ENCODE measurements around the gene PRRT1B. TPM values are rescaled to one million over a fixed set of nuclear protein-coding genes. Genes with fewer than 3 reads are reported as not detected.

PRRT1B gene
- 2.0 TPM for polyA plus RNA-seq
- long read RNA-seq, donor 1: 0 reads
- long read RNA-seq, donor 2: 0 reads
- long read RNA-seq, donor 3: 0 reads
- long read RNA-seq, donor 4: 0 reads
- long read RNA-seq, donor 5: 0 reads
- long read RNA-seq, donor 6: 0 reads
- long read RNA-seq, donor 7: 0 reads
- long read RNA-seq, donor 8: 0 reads
- long read RNA-seq, donor 9: 0 reads
- long read RNA-seq, donor 10: 0 reads
- long read RNA-seq, donor 11: 0 reads

- Histone ChIP-seq H3K27me3 (ENCODE audit: control insufficient read depth, insufficient read depth, low read length) (peaks cover 42% of the 10 kb centered on the region), H3K4me1 (ENCODE audit: control insufficient read depth, insufficient read depth, low read length) (peaks cover 5% of the 10 kb centered on the region), H3K36me3 (ENCODE audit: control insufficient read depth, insufficient read depth, low read length) (no peaks in the 10 kb centered on the region), H3K4me3 (ENCODE audit: low read length) (peak within 1 kb of the TSS; percentile 39), H3K27ac (ENCODE audit: low read length) (no peak within 1 kb of the TSS), H3K9me3 (ENCODE audit: control insufficient read depth, low read depth, low read length) (peaks cover 23% of the 10 kb centered on the region)
- DNase-seq: peak; percentile 84 to 91
- WGBS (ENCODE audit: insufficient coverage, low lambda C conversion rate): 20% methylated on average over 1 of the region's 50 CpGs
Measured at GRCh38 chr9:131545003-131545785, at the start of gene PRRT1B. Gene PRRT1B (plus strand): TSS chr9:131545523. CDS start chr9:131545616, 93 bp downstream.

DNA sequence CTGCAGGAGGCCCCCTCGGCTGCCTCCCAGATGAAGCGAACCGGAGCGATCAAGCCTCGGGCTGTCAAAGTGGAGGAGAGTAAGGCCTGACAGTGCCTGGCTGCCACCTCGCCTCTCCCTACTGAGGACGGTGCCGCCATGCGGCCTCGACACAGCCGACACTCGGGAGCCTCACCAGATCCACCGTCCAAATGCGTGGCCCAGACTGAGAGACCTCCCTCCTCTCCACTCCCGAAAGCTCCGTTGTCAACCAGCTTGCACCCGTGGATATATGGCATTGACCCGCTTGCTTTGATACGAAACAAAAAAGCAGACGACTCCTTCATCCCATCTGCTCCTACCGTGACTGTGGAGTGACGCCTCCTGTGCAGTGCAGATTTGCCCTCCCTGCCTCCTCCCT lies 49.5 kb upstream of the PRRT1B start:
- H3K36me3 ChIP-seq (ENCODE audit: control insufficient read depth, insufficient read depth, low read length): peaks cover 96% of the 10 kb centered on the region
- H3K27me3 ChIP-seq (ENCODE audit: control insufficient read depth, insufficient read depth, low read length): no peaks in the 10 kb centered on the region
- peaks cover 15% of the 10 kb centered on the region for H3K4me1 ChIP-seq (ENCODE audit: control insufficient read depth, insufficient read depth, low read length)
- WGBS (ENCODE audit: insufficient coverage, low lambda C conversion rate): no CpG with 5 or more reads among the region's 22 CpGs
- DNase-seq: no peak
- no peaks in the 10 kb centered on the region for H3K9me3 ChIP-seq (ENCODE audit: control insufficient read depth, low read depth, low read length)
- no peak overlapping the region for H3K27ac ChIP-seq (ENCODE audit: low read length)
- H3K4me3 ChIP-seq (ENCODE audit: low read length): no peak overlapping the region

DNA sequence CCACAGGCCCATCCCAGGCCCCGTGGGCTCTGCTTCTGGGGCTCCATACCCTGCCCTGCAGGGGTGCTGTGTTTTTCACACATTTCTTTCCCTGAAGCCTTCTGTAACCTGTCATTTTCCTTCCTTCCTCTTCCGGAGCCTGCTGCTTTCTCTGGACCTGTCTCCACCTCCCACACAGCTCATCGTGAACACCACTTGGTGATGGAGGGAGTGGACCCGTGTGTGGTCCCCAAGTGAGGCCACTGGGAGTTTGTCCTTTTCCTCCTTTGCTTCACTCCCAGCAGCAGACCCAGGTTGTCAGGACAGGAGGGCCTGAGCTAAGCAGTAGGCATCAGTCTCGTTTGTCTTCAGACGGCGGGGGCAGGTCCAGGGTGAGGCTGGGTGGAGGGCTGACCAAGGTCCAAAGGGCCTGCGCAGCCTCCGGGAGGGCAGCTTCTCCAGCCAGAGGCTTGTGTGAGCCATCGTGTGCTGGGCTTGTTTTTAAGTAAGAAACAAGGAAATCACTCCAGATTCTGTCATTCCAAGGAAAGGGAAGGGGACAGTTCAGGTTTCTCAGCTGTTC lies 48.4 kb upstream of the PRRT1B start:
- Histone ChIP-seq H3K27ac (ENCODE audit: low read length) (peak overlapping the region; percentile 67), H3K4me1 (ENCODE audit: control insufficient read depth, insufficient read depth, low read length) (peaks cover 17% of the 10 kb centered on the region), H3K9me3 (ENCODE audit: control insufficient read depth, low read depth, low read length) (no peaks in the 10 kb centered on the region), H3K4me3 (ENCODE audit: low read length) (no peak overlapping the region), H3K36me3 (ENCODE audit: control insufficient read depth, insufficient read depth, low read length) (peaks cover 85% of the 10 kb centered on the region), H3K27me3 (ENCODE audit: control insufficient read depth, insufficient read depth, low read length) (no peaks in the 10 kb centered on the region)
- WGBS (ENCODE audit: insufficient coverage, low lambda C conversion rate): 60% methylated on average over 1 of the region's 10 CpGs
- DNase-seq: peak; percentile 68 to 78

DNA sequence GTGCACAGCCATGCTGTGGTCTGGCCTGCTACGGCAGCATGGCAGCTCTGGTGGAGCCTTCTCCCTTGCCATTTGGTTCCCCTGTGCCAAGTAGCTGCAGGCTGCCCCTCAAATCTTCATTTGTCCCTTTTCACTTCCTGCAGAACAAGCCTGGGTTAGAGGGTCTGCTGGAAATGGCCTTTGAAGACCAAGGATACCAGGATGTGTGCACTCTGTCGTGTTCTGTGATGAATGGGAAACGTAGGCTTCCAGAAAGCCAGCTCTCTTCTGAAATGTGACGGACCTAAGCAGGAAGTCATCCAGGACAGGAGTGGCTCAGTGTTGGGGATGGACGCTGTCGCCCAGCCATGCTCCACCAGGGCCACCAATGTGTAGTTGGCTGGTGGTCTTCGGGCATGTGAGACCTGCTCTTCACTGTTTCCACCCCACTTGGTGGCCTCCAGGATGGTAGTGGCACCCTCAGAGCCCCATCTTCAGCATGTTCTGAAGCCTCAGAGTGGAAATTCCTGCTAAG lies 46.0 kb upstream of the PRRT1B start:
- no CpG with 5 or more reads among the region's 7 CpGs for WGBS (ENCODE audit: insufficient coverage, low lambda C conversion rate)
- no peak overlapping the region for H3K27ac ChIP-seq (ENCODE audit: low read length)
- DNase-seq: no peak
- H3K36me3 ChIP-seq (ENCODE audit: control insufficient read depth, insufficient read depth, low read length): peaks cover 61% of the 10 kb centered on the region
- no peak overlapping the region for H3K4me3 ChIP-seq (ENCODE audit: low read length)
- no peaks in the 10 kb centered on the region for H3K9me3 ChIP-seq (ENCODE audit: control insufficient read depth, low read depth, low read length)
- H3K27me3 ChIP-seq (ENCODE audit: control insufficient read depth, insufficient read depth, low read length): no peaks in the 10 kb centered on the region
- H3K4me1 ChIP-seq (ENCODE audit: control insufficient read depth, insufficient read depth, low read length): peaks cover 30% of the 10 kb centered on the region

- Histone ChIP-seq H3K4me1 (ENCODE audit: control insufficient read depth, insufficient read depth, low read length) (peaks cover 32% of the 10 kb centered on the region), H3K36me3 (ENCODE audit: control insufficient read depth, insufficient read depth, low read length) (peaks cover 50% of the 10 kb centered on the region), H3K9me3 (ENCODE audit: control insufficient read depth, low read depth, low read length) (no peaks in the 10 kb centered on the region), H3K4me3 (ENCODE audit: low read length) (no peak overlapping the region), H3K27ac (ENCODE audit: low read length) (no peak overlapping the region), H3K27me3 (ENCODE audit: control insufficient read depth, insufficient read depth, low read length) (no peaks in the 10 kb centered on the region)
- WGBS (ENCODE audit: insufficient coverage, low lambda C conversion rate): no CpG with 5 or more reads among the region's 12 CpGs
- no peak for DNase-seq
Measured at GRCh38 chr9:131500377-131500776, 44.9 kb upstream of the PRRT1B start.

DNA sequence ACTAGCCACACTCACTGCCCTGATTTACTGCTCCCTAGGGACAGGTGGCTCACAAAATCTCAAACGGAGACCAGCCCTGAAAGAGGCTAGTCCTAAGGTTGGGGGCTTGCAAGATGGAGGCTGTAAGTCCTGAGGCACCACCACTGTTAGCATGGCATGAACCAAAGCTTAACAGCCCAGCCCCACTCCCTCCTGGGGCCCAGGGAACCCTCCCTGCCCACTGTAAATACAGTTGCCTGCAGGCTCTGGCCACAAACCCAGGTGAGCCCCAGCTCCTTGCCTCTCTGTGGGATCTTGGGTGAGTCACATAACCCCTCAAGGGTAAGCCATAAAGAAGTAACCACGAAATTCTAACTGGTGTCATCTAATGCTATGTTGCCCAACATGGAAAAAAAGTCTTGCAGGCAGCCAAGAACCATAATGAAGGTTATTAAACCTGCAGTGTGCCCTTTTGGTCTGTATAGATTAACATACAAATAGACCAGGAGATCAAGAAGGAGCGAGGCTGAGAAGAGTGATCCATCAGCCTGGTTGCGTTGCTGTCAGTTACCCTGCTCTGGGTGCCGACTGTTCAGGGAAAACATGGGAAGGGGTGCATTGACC lies 44.3 kb upstream of the PRRT1B start:
- WGBS (ENCODE audit: insufficient coverage, low lambda C conversion rate): no CpG with 5 or more reads among the region's 5 CpGs
- Histone ChIP-seq H3K4me1 (ENCODE audit: control insufficient read depth, insufficient read depth, low read length) (peaks cover 30% of the 10 kb centered on the region), H3K27ac (ENCODE audit: low read length) (peak overlapping the region; percentile 22), H3K9me3 (ENCODE audit: control insufficient read depth, low read depth, low read length) (no peaks in the 10 kb centered on the region), H3K36me3 (ENCODE audit: control insufficient read depth, insufficient read depth, low read length) (peaks cover 44% of the 10 kb centered on the region), H3K4me3 (ENCODE audit: low read length) (no peak overlapping the region), H3K27me3 (ENCODE audit: control insufficient read depth, insufficient read depth, low read length) (no peaks in the 10 kb centered on the region)
- DNase-seq: peak in 1 of 2 donors; percentile 37

GRCh38 chr9:131502781-131503625 lies 42.3 kb upstream of the PRRT1B start, which contains the start of gene POMT1:
Gene POMT1 (plus strand): TSS chr9:131502918. CDS start chr9:131504219, 1,301 bp downstream.
- Histone ChIP-seq H3K36me3 (ENCODE audit: control insufficient read depth, insufficient read depth, low read length) (peaks cover 32% of the 10 kb centered on the region), H3K4me3 (ENCODE audit: low read length) (peak within 1 kb of the TSS; percentile 73), H3K9me3 (ENCODE audit: control insufficient read depth, low read depth, low read length) (no peaks in the 10 kb centered on the region), H3K27me3 (ENCODE audit: control insufficient read depth, insufficient read depth, low read length) (no peaks in the 10 kb centered on the region), H3K27ac (ENCODE audit: low read length) (no peak within 1 kb of the TSS), H3K4me1 (ENCODE audit: control insufficient read depth, insufficient read depth, low read length) (peaks cover 17% of the 10 kb centered on the region)
- DNase-seq: peak; percentile 84 to 86
- no CpG with 5 or more reads among the region's 83 CpGs for whole genome bisulfite sequencing (ENCODE audit: insufficient coverage, low lambda C conversion rate)

DNA sequence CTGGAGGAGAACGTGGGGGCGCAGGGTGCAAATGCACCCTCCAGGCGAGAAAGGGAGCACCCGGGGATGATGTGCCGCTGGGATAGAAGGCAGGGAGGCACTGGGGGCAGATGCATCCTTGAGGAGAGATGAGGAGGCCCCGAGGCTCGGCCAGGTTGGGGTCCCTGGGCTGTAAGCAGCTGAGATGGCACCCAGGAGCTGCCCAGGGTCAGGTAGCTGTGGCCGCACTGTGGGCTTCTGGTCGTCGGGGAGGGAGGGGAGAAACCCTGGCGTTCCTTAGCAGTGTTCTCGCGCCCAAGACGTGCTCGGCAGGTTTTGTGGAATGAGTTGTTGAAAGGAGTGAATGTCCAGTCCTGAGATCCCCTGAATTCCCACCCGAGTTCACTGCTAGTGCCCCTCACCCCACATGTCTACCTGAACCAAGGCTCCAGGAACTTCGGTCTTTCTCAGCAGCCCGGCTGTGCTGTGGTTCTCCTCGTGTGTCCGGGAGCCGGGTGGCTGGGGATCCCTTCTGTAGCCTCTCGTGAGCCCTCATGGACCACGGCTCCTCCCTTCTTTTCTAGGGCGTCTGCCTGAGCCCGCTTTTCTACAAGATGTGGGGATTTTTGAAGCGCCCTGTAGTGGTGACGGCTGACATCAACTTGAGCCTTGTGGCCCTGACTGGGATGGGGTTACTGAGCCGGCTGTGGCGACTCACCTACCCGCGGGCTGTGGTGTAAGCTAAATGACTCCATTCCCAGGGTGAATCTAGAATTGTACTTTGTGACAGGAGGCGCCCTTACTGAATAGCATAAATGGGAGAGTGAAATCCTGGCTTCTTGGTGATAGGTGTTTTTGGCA lies 41.5 kb upstream of the PRRT1B start:
- H3K27ac ChIP-seq (ENCODE audit: low read length): no peak overlapping the region
- H3K4me3 ChIP-seq (ENCODE audit: low read length): peak overlapping the region; percentile 73
- no peaks in the 10 kb centered on the region for H3K27me3 ChIP-seq (ENCODE audit: control insufficient read depth, insufficient read depth, low read length)
- peaks cover 17% of the 10 kb centered on the region for H3K4me1 ChIP-seq (ENCODE audit: control insufficient read depth, insufficient read depth, low read length)
- DNase-seq: peak in 1 of 2 donors; percentile 37
- no CpG with 5 or more reads among the region's 32 CpGs for WGBS (ENCODE audit: insufficient coverage, low lambda C conversion rate)
- no peaks in the 10 kb centered on the region for H3K9me3 ChIP-seq (ENCODE audit: control insufficient read depth, low read depth, low read length)
- peaks cover 25% of the 10 kb centered on the region for H3K36me3 ChIP-seq (ENCODE audit: control insufficient read depth, insufficient read depth, low read length)

DNA sequence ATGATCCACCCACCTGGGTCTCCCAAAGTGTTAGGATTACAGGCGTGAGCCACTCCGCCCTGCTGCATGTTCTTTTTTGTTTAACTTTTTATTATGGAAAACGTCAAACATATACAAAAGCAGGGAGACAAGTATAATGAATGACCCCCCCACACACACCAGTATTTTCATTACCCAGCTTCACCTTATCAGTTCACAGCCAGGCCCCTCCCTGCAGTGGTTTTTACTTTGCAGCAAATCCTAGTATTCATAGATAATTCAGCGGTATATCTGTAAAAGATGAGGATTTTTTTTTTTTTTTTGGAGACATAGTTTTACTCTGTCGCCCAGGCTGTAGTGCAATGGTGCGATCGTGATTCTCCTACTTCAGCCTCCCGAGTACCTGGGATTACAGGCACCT lies 40.3 kb upstream of the PRRT1B start:
- Histone ChIP-seq H3K9me3 (ENCODE audit: control insufficient read depth, low read depth, low read length) (no peaks in the 10 kb centered on the region), H3K27ac (ENCODE audit: low read length) (no peak overlapping the region), H3K4me3 (ENCODE audit: low read length) (no peak overlapping the region), H3K27me3 (ENCODE audit: control insufficient read depth, insufficient read depth, low read length) (no peaks in the 10 kb centered on the region), H3K4me1 (ENCODE audit: control insufficient read depth, insufficient read depth, low read length) (peaks cover 17% of the 10 kb centered on the region), H3K36me3 (ENCODE audit: control insufficient read depth, insufficient read depth, low read length) (peaks cover 21% of the 10 kb centered on the region)
- no peak for DNase-seq
- WGBS (ENCODE audit: insufficient coverage, low lambda C conversion rate): no CpG with 5 or more reads among the region's 8 CpGs

Measured in large intestine (tissue), 12 donors.